MV-4-11 (cell line): Measurements from ENCODE around the gene ABCG1.

Experiments used
- DNase-seq: peaks from one replicate; lab custom pipeline; 2025; lab: John Stamatoyannopoulos, UW

The ABCG1 gene

GRCh38 chr21:42232176-42232825, 13.4 kb downstream of the ABCG1 start:
- DNase-seq: no peak

- peak; percentile 95 for DNase-seq
These were observed 14.4 kb downstream of the ABCG1 start for GRCh38 chr21:42233067-42233961.

DNA sequence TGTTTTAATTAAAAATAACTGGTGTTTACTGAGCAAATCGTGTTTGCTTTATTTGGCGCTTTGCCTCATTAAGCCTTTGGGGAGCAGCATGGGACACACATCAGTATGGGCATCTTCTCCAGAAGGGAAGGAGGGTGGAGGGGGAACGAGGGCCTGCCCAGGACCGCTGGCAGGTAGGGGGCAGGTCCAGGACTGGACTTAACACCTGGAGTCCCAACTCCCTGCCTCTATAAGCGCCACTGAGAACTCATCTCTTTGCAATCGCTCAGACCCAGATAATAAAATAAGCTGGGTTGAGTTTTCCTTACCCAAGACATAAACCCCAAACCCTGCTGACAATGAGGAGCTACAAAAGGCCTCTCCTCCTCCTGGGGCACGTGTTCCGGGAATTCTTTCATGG, 15.1 kb downstream of the ABCG1 start:
- DNase-seq: no peak

GRCh38 chr21:42234464-42235241, 15.7 kb downstream of the ABCG1 start:
- peak; percentile 39 for DNase-seq

DNA sequence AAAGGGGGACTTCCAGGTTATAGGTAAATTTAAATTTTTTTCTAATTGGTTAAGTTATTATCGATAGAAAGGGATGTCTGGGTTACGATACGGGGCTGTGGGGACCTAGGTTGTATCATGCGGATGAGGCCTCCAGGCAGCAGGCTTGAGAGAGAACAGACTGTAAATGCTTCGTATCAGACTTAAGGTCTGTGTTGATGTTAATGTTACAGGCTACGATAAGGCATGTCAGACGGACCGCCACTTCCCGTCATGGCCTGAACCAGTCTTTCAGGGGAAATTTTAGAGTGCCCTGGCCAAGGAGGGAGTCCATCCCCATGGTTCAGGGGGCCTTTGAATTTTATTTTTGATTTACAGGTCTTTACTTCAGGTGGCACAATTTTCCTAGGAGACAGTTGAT, 16.7 kb downstream of the ABCG1 start:
- no peak for DNase-seq

DNA sequence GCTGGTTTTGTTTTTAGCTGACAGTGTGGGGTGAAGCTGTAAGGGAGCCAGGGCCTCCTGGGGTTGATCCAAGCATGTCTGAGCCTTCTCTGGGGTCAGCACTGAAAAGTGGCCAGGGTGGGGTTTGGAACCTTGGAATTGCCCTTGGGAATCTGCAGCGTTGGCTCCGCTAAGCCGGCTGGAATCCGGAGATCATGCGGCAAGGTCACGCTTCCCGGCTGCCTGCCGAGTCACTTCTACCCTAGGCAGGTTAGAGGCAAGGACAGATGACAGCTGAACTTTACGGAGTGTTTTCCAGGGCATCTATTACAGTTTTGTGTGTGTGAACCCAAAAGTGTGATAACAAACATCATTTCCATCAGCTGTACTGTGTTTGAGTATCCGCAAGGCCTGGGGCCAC, 17.1 kb downstream of the ABCG1 start:
- DNase-seq: no peak

DNA sequence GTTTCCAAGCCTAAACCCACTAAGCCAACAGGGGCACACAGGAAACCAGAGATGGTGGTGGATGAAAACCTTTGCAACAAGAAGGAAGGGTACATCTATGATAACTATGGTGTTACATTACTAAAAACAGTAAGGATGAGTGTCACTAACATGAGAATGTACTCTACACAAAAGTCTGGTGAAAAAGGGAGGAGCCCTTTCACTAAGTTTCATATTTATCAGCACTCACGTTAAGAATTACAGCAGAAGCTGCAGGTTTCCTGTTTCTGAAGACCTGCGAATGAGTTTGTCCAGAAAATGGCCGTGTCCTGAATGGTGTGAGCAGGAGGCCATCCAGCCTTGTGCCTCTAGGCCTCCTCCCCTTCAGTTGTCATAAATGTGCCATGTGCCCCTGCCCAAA, 17.8 kb downstream of the ABCG1 start:
- DNase-seq: no peak

DNA sequence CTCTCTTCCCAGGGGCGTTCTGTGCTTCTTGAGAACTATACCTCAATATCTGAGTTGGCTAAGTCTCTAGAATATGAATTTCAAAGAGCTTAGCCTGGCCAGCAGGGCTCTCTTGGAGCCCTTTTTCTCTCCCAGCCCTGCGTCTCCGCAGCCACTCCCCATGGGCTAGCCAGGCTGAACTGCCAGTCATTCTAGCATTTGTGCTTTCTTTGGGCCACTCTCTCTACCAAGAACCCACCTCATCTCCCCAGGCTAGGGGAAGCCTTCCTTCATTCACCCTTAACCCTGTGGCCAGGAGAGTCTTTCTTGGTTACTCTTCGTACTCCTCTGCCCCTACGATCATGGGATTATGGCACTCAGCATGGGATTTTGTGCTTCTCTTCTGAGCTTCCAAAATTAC, 18.2 kb downstream of the ABCG1 start:
- DNase-seq: no peak

- no peak for DNase-seq
These were observed 18.6 kb downstream of the ABCG1 start for GRCh38 chr21:42237577-42237976.

- no peak for DNase-seq
These were observed 19.4 kb downstream of the ABCG1 start for GRCh38 chr21:42238185-42238934.

DNA sequence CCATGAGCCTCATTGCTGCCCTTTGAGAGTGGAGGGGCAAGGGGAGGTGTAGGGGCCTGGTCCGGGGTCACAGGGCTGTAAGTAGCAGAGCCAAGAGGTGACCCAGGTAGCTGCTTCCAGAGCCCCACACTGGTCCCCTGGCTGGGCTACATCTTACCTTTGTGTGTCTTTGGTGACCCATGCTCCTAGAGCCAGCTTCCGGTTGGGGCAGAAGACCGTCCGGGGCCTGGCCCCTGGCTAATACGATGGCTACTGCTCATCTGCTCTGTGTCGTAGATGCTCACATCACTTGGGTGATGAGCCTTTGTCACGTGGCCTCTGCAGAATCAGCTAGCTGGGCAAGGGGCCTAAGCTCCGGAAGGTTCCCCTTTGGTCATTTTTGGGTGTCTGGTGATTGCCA, 20.6 kb downstream of the ABCG1 start:
- DNase-seq: no peak

GRCh38 chr21:42239973-42240372, 21.0 kb downstream of the ABCG1 start:
- DNase-seq: no peak

DNA sequence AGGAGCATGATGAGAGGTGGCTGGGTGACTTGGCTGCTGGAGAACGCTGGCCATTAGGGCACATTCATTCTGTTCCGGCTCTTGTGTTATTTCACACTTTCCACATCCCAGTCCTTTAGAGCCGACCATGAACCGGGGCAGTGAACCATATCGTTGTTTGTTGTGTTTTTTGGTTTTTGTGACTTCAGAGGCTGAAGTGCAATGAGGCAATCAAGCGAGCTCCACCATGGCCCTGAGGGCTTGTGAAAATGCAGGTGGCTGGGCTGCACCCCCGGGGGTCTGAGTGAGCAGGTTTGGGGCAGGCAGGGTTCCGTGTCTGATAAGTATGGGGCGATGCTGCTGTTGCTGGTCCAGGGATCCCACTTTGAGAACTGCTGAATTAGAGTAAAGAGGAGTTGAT, 23.7 kb downstream of the ABCG1 start:
- no peak for DNase-seq

GRCh38 chr21:42243026-42243425, 24.1 kb downstream of the ABCG1 start:
- DNase-seq: no peak

DNA sequence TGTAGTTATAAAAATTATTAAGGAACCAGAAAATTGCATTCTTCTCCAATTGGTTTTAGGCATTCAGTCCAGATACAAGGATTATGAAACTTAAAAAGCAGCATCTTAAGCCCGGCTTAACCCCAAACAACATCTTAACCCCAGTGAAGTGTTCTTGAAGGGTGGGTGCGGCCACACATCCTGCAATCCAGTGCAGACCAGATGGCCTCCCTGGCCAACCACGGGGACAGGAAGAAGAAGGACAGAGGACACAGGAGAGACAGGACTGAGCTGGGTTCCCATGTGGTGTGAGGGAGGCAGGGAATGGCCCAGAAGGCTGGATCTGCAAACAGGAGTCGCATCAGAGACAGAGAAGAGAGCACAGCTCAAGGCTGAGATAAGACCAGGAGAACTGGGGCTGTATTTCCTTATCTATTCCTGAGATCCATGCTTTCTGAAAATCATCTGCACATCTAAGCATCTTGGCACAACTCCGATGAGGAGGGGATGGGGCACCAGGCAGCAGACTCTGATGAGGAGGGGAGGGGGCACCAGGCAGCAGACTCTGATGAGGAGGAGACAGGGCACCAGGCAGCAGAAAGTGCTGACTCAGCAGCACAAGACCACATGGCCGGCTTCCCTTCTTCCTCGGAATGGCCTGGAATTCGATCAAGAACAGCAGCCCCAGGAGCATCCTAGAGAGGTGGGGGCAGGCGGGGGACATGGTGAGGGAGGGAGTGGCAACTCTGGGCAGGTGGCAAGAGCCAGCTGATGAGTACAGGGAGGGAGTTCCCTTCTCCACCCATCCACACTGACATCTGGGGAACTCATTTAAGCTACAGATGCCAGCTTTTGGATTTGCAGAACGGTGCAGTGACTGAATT, 26.6 kb downstream of the ABCG1 start:
- DNase-seq: peak; percentile 62

DNA sequence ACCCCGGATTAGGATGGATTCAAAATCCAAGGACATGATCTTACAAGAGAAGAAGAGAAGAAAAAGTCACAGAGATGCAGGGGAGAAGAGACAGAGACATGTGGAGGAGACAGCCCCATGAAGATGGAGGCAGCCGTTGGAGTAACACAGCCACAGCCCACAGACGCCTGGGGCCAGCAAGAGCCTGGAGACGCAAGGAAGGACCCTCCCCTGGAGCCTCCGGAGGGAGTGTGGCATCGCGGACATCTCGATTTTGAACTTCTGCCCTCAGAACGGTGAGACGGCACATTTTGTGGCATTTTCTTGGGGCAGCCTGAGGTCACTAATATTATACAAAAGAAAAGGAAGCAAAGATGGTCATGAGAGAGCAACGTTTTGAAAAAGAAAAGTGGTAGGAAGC, 28.8 kb downstream of the ABCG1 start:
- no peak for DNase-seq

GRCh38 chr21:42248241-42248640, 29.3 kb downstream of the ABCG1 start:
- DNase-seq: no peak

- peak; percentile 90 for DNase-seq
These were observed 30.1 kb downstream of the ABCG1 start for GRCh38 chr21:42248783-42249597.

DNA sequence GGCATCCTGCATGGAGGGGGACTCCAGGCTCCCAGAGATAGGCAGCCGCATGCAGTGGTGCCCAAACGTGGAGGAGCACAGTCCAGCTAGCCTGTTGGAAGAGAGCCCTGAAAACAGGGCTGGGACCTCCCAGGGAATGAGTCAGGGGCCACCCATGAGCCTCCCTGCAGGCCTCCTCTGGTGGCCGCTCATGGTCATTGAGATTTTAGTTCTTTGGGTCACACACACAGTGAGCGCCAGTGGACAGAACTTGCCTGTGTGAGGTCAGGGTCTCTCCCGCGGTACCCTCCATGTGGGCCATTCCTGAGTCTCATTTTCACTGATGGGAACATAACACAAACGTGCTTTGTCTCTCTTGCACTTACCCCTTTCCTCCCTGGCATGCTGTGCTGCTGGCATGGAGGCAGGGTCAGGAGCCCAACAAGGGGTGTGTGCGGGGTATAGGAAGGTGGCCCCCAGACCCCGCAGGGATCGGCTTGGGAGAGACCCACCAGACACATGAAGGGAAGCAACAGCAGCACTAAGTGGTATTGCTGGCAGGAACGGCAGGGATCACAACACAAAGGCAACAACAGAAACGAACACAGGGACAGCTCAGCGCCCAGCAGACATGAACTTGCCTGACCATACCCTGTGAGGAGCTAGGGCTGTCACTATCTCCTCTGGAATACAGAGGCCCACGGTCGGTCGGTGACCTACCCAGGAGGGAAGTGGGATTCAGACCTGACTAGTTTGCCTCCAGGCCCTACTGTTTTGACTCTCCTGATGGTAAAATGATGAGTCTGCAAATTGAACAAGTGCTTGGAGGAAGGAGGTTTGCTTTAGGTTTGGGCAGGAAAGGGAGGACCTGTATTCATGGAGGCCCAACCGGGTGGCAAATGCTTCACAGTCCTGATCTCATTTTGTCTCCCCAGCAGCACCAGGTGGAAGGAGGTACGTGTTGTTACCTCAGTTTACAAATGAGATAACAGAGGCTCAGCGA, 31.8 kb downstream of the ABCG1 start:
- no peak for DNase-seq
